GM19193 (cell line): ENCODE results near the gene PLEKHO2.

Experiments
- POLR2A ChIP-seq: IDR thresholded peaks from 4 replicates; pipeline ENCODE4 v1.6.1; 2011; ENCODE audit not compliant: insufficient read depth, insufficient read length; ENCODE audit errors: extremely low read depth

Gene PLEKHO2

GRCh38 chr15:64847876-64848716 lies 6.4 kb downstream of the PLEKHO2 start:
- TF ChIP-seq POLR2A, result no peak

GRCh38 chr15:64850778-64851502 lies 9.2 kb downstream of the PLEKHO2 start:
- TF ChIP-seq POLR2A, result no peak

GRCh38 chr15:64851503-64851840 lies 9.8 kb downstream of the PLEKHO2 start:
- TF ChIP-seq POLR2A, result no peak

GRCh38 chr15:64854041-64854440 lies 12.3 kb downstream of the PLEKHO2 start:
- no peak for TF ChIP-seq POLR2A

GRCh38 chr15:64854526-64854925 lies 12.8 kb downstream of the PLEKHO2 start:
- no peak for TF ChIP-seq POLR2A

- no peak for TF ChIP-seq POLR2A
Measured at GRCh38 chr15:64855205-64855975, 13.7 kb downstream of the PLEKHO2 start.

- TF ChIP-seq POLR2A, result no peak
Measured at GRCh38 chr15:64856429-64857145, 14.9 kb downstream of the PLEKHO2 start.

GRCh38 chr15:64857421-64857820 lies 15.7 kb downstream of the PLEKHO2 start:
- no peak for TF ChIP-seq POLR2A

GRCh38 chr15:64858021-64858575 lies 16.4 kb downstream of the PLEKHO2 start:
- TF ChIP-seq POLR2A, result no peak

- no peak for TF ChIP-seq POLR2A
Measured at GRCh38 chr15:64859226-64859625, 17.5 kb downstream of the PLEKHO2 start.

GRCh38 chr15:64861331-64861730 lies 19.6 kb downstream of the PLEKHO2 start:
- no peak for TF ChIP-seq POLR2A

GRCh38 chr15:64861960-64862359 lies 20.2 kb downstream of the PLEKHO2 start:
- no peak for TF ChIP-seq POLR2A

- no peak for TF ChIP-seq POLR2A
Measured at GRCh38 chr15:64862408-64862807, 20.7 kb downstream of the PLEKHO2 start.

- TF ChIP-seq POLR2A, result no peak
Measured at GRCh38 chr15:64864068-64864467, 22.4 kb downstream of the PLEKHO2 start.
